Suprapubic skin (tissue), 3 donors: ENCODE measurements around the gene CYFIP2.

Experiments used
- CTCF ChIP-seq, 2 donors: fragments of 200-600 bp in 1 of 2; fragments of 450-650 bp in 1 of 2; sonication (generic) in 1 of 2; IDR thresholded peaks; one replicate each; pipeline ENCODE4 v1.5.1; 2016 to 2019; ENCODE audit warnings: antibody characterized with exemption in 2 of 2, mild to moderate bottlenecking in 1 of 2, moderate library complexity in 1 of 2
- EP300 ChIP-seq: sonication (generic); formaldehyde crosslinking; IDR thresholded peaks from one replicate; pipeline ENCODE4 v1.6.1; 2017; ENCODE audit warnings: antibody characterized with exemption
- POLR2A ChIP-seq, 2 donors: fragments of 450-650 bp; IDR thresholded peaks; one replicate each; pipeline ENCODE4 v1.6.1; 2017; ENCODE audit warnings: antibody characterized with exemption in 2 of 2, mild to moderate bottlenecking in 2 of 2, moderate library complexity in 2 of 2

GRCh38 chr5:157339409-157339808, 73.5 kb downstream of the CYFIP2 start:
- no peak for TF ChIP-seq CTCF (IDR thresholded peaks at IDR 0.05)
- TF ChIP-seq EP300, result no peak
- TF ChIP-seq POLR2A (IDR thresholded peaks at IDR 0.05), result no peak
